HG03442 (cell line): Measurements from ENCODE around the gene FBRSL1.

Source experiments
- ATAC-seq: cut with Tn5 transposase; IDR thresholded peaks from one replicate; pipeline ENCODE4 v1.9.1; 2021; ENCODE audit warnings: mild to moderate bottlenecking, moderate library complexity; ENCODE audit not compliant: unreplicated experiment

Gene FBRSL1

DNA sequence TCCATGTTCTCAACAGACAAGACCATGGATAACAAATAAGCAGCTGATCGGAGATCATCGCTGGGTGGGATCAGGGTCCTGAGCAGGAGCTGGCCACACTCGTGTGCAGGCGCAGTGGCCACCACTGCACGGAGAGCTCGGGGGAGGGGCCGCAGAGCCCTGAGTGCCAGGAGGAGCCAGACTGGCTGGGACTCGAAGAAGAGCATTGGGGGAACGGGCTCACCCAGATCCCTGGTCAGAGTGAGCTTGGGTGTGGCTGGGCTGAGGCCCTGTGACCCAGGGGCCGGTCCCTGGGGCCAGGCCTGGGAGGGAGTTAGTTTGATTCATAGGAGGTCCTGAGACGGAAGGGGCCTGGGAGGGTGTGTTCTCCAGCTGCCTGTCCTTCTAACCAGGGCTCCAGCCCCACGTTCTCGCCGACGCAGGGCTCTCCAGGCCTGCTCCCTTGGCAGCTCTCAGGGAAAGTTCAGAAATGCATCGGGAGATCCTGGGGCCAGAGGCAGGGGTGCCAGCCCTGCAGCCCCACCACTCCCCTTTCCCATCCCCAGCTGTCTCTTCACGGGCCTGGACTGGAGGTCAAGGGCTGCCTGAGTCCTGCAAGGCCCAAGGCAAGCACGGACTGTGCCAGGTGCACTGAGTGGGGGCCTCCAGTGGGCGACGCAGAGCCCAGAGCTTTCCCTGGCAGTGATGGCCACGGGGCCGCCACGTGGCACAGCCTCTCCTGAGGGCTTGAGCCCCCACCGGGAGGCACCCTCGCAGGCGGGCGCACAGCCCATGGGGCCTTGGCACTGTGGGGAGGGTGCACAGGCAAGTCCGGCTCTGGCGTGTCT lies 48.1 kb downstream of the FBRSL1 start:
- ATAC-seq = no peak

DNA sequence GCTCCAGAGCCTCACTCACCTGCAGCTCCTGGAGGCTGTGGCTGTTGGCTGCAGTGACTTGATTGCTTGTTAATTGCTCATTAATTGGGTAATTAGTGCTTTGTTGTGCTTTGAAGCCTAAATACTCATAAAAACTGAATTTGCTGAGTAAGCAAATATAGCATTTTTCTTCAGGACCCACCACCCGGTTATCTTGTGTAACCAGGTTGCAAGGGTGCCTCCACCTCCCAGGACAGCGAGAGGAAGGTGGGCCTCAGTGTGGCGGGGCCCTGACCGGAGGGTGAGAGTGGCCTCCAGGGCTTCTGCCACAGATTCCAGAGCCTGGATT lies 48.7 kb downstream of the FBRSL1 start:
- no peak for ATAC-seq

DNA sequence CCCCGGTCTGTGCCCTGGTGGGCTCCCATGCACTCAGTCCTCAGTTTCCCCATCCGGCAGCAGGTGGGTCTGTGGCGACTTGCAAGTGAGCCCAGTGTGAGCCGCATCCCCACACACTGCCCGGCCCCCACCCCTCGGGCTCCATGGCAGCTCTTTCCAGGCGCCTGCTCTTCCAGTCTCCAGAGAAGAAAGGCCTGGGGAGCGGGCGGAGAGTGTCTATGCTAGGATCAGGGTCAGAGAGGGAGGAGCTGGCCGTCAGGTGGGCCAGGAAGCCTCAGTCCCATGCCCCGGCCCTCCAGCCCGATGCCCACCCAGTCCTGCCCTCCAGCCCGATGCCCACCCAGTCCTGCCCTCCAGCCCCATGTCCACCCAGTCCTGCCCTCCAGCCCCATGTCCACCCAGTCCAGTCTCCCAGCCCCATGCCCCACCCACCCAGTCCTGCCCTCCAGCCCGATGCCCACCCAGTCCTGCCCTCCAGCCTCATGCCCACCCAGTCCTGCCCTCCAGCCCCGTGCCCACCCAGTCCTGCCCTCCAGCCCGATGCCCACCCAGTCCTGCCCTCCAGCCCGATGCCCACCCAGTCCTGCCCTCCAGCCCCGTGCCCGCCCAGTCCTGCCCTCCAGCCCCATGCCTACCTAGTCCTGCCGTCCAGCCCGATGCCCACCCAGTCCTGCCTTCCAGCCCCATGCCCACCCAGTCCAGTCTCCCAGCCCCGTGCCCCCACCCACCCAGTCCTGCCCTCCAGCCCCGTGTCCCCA lies 49.2 kb downstream of the FBRSL1 start:
- ATAC-seq = no peak

DNA sequence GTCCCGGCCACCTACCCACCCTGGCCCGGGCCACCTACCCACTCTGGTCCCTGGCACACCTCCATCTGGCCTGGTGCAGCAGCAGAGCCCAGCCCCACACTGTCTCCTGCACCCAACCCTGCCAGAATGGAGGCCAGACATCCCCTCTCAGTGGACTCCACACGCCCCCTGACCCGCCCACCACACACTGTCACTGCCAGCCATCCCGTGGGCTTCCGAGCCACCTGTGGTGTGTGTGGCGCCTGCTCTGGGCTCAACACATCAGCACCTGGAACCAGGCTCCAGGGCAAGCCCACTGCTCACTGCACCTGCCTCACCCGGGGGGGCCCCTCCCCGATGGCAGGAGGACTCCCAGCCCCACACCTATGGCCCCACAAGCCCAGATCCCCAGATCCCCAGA lies 50.5 kb downstream of the FBRSL1 start:
- no peak for ATAC-seq

GRCh38 chr12:132541200-132541599 lies 51.2 kb downstream of the FBRSL1 start:
- ATAC-seq = no peak

- no peak for ATAC-seq
Measured at GRCh38 chr12:132541996-132542395, 52.0 kb downstream of the FBRSL1 start.

GRCh38 chr12:132542661-132543060 lies 52.7 kb downstream of the FBRSL1 start:
- ATAC-seq = no peak

DNA sequence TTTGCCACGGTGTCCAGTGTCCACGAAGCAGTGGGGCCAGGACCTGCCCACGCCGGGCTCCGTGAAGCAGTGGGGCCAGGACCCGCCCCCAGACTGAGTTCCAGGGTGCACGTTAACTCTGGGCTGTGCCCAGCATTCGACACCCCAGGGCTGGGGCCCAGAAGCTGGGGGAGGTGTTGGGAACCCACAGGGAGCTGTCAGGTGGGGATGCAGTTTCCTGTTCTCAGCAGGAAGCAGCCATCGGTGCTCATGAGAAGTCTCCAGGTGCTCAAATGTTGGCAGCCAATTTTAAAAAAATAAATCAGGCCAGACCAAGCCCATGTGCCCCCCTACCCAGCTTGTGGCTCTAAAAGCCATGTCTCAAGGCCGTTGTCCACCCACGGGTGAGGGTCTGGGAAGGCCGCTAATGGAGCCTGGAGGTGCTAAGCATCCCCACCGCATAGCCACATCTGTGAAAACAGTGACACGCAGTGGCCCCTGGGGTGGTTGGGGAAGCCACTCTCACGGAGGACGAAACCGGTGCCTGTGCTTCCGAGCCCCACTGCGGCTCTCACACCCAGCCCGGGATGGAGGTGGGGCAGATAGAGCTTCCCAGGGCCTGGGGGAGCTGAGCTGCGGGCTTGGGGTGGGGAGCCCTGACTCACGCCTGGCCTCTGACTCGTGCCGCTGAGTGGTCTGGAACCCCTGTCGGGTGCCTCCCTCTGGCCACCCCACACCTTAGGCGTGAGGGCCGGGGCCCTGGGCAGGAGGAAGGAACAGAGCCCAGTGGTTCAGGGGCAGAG lies 53.5 kb downstream of the FBRSL1 start:
- ATAC-seq = no peak

DNA sequence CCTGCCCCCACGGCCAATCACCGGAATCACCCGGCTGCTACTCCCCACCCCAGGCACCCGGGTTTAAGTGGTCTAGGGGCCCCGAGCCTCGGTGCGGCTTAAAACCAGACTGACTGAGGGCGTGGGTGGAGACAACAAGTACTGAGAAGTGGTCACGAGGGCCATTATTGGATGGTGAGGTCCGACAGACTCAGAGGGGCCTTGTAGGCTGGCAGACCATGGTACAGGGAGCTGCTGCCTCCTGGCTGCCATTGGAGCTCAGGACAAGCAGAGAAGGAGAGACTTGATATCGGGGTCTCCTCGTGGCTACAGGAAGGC lies 54.1 kb downstream of the FBRSL1 start:
- ATAC-seq = no peak

GRCh38 chr12:132544498-132544897 lies 54.5 kb downstream of the FBRSL1 start:
- no peak for ATAC-seq

- no peak for ATAC-seq
Measured at GRCh38 chr12:132545164-132545953, 55.4 kb downstream of the FBRSL1 start.

DNA sequence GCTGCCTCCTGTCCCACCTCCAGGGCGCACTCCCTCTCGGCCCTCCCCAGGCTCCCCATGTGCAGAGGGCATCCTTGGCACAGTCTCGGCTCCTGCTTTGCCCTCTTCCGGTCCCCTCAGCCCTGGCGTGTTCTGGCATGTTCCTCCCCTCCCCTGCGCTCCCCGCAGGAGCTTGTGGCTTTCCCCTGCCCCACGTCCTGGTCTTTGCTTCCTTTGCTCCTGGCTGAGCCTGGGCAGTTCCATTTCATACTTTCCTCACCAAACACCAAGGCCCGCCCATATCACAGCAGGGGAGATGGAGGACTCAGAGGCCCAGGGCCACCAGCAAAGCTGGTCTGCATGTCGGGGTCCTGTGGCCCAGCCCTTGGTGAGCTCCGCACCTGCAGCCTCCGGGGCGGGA lies 56.0 kb downstream of the FBRSL1 start:
- no peak for ATAC-seq

- no peak for ATAC-seq
Measured at GRCh38 chr12:132546647-132547046, 56.7 kb downstream of the FBRSL1 start.

DNA sequence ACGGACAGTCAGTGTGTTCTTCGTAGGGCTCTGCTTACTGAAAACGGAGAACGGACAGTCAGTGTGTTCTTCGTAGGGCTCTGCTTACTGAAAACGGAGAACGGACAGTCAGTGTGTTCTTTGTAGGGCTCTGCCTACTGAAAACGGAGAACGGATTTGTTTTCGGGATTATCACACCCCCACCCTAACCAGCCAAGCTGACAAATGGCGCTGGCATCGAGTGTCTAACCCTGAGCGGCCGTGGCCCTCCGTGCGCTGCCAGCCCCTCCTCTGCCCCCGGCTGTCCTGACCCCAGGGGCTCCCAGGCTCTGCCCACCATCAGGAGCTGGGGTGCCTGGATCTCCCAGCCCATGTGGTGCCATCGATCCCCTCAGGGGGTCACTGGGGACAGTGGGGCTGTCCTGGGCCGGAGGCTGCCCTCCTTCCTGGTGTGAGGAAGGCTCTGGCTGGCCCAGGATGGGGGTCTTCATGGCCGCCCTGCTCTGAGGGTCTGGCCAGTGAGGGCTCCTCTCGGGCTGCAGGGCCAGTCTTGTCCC lies 57.3 kb downstream of the FBRSL1 start:
- no peak for ATAC-seq

DNA sequence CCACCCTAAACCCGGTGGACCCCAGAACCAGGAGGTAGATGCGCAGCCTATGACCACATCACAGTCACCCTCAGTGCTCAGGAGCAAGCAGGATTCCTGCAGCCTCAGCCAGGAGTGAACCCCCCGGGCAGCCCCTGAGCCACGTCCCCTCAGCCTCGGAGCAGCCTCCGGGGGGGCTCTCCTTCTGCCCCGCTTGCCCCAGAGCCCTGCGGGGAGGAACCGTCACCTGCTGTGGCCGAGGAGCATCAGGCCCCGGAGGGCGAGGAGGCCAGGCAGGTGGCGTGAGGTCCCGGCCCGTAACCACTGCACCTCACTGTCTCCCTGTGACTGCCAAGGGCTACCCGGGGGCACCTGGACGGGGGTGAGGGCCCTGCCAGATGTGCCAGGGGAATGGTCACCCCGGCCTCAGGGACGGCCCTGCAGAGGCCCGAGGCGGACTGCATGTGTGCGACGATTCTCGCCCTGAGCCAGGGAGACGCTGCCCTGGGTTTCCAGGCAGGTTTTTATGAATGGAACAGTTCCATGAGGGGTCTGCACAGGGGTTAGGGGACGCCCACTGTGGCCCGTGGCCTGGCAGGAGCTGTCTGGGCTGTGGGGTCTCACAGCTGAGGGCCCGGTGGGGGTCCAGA lies 58.6 kb downstream of the FBRSL1 start:
- no peak for ATAC-seq

DNA sequence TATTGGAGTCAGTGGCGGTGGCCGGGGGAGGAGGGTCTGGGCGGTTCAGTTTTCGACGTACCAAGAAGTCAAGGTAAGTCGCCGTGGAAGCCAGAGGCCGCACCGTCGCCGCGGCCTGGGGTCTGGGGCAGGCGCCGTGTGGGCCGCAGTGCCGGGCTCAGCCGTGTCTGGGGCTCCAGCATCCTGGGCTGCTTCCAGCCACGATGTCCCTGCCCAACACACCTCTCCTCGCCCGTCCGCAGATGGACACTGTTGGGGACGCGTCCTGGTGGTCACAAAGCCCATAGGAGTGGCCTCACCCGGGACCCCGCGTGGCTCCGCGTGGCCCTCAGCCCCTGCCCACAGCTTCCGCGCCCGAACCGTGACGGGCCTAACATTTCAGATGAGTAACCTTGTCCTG lies 59.1 kb downstream of the FBRSL1 start:
- no peak for ATAC-seq

- no peak for ATAC-seq
Measured at GRCh38 chr12:132550014-132550802, 60.3 kb downstream of the FBRSL1 start.

DNA sequence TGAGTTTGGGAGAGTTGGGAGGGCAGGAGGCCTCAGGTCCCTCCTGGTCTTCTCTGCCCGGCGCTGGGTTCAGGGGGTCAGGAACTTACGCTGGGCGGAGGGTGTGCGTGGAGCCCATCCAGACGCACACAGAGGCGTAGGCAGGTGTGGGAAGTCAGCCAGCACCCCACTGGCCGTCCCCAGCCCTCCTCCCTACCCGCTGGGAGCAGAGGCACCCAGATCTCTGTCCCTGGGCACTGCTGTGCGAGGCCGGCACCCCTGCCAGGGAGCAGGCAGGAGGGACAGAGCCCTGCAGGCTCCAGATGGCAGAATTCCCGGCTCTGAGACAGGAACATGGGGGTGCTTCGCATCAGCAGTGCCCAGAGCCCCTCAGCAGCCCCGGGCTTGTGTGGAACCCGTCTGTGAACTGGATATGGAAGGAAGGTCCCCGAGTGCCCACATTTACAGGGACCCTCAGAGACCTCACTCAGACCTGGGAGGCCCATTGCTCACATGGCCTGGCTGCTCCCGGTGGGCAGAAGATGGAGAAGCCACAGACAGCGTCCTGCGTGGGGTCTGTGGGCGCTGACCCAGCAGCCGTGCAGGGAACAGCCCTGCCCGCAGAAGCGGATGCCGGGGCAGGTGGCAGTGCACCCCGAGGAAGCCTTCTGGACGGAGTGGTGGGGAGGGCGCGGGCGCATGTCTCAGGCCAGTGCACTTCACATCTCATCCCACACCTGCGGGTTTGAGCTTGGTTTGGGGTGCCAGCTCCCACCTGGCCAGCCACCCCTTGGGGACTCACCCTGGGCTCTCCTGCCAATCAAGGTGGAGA lies 61.1 kb downstream of the FBRSL1 start:
- ATAC-seq = no peak

DNA sequence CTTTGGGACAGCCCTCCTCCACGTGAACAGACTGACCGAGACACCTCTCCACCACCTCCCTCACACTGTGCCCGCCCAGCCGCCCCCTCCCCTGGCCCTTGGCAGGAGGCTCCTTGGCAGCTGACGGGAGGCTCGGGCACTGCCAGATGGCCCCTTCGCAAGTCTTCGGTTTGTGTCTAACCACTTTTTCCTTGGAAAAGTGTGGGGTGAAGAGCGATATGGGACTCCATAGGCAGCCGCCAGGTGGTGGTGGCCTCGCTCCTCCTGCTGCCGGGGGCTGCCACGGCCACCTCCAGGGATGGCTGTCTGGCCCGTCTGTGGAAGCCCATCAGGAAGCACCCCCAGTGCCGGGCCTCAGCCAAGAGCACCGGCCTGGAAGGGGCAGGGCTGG lies 61.7 kb downstream of the FBRSL1 start:
- ATAC-seq = no peak
